ENCODE data around the gene CCDC116.
"Not testable (repeated sequence)": the region's sequence is repeated elsewhere in the genome, so short reads cannot be mapped to it uniquely, and the experiment has no call there.

The CCDC116 gene

GRCh38 chr22:21631025-21631424 is 1.5 kb upstream of the CCDC116 start:
- DNase-seq (ENCODE audit: low spot score): no peak

- DNase-seq (ENCODE audit: low spot score): no peak
These were observed 371 bp downstream of the CCDC116 start for GRCh38 chr22:21632931-21633330.

- DNase-seq (ENCODE audit: low spot score): no peak
These were observed 921 bp downstream of the CCDC116 start for GRCh38 chr22:21633481-21633880.

DNA sequence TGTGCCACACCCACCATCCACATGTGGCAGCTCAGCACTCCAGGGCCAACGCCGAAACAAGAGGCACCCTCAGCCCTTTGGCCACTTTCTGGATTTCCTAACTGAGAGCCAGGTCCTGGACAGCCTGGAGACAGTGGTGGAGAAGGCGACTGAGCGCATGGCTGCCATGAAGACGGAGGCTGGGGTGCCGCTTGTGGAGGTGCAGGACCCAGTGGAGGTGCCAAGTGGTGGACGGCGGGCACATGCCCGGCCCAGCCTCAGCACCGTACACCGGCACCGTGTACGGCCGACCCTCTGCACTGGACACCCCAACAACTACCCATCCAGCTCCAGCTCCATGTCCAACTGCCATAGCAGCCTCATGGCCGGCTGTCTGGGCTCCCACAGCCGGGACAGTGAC is 1.5 kb downstream of the CCDC116 start:
- DNase-seq (ENCODE audit: low spot score): no peak

DNA sequence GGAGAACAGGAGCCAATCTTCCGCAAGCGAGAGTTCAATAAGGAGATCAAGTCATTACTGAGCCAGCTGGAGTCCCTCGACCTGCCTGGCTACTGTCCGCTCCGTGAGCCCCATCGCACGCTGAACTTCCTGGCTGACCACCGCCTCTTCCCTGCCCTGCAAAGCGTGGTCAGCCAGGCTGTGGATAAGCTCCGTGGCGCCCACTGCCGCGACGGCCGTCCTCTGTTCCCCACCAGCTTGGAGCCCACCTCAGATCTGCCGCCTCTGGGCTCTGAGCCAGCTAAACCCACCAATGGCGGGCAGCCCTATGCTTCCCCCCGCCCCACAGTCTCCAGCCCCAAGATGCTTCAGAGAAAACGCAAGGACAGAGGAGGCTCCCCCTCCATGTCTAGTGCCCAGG is 2.3 kb downstream of the CCDC116 start:
- DNase-seq (ENCODE audit: low spot score): no peak

GRCh38 chr22:21635771-21636510 is 3.4 kb downstream of the CCDC116 start:
- no peak for DNase-seq (ENCODE audit: low spot score)

DNA sequence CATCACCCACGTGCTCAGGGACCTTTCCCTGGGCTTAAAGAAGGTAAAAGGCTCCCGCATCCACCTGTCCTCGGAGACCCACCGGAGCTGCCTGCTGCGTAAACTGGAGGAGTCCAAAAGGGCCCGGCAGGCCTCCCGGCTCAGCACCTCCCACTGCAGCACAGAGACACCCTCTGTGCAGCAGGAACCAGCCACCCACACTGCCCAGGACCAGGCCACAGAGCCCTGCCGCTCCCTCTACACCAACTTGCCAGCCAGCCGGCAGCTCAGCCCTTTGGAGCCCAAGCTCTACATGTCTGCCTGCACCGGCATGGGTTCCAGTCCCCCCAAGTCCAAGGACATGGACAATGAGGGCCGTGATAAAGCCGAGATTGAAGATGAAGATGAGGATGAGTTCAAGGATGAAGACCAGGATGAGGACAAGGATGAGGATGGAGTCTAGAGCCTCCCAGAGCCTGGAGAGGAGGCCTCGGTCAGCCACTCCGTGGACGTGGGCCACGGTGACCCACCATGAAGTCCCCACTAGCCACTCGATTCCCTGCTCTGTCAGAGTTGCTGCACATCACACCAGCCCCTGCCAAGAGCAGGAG is 4.2 kb downstream of the CCDC116 start:
- no peak for DNase-seq (ENCODE audit: low spot score)

DNA sequence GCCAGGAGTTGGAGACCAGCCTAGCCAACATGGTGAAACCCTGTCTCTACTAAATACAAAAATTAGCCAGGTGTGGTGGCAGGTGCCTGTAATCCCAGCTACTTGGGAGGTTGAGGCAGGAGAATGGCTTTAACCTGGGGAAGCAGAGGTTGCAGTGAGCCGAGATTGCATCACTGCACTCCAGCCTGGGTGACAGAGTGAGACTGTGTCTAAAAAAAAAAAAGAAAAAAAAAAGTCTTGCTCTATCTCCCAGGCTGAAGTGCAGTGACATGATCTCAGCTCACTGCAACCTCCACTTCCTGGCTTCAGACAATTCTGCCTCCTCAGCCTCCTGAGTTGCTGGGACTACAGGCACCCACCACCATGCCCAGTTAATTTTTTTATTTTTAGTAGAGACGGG is 4.9 kb downstream of the CCDC116 start:
- not testable (repeated sequence) for DNase-seq (ENCODE audit: low spot score)

DNA sequence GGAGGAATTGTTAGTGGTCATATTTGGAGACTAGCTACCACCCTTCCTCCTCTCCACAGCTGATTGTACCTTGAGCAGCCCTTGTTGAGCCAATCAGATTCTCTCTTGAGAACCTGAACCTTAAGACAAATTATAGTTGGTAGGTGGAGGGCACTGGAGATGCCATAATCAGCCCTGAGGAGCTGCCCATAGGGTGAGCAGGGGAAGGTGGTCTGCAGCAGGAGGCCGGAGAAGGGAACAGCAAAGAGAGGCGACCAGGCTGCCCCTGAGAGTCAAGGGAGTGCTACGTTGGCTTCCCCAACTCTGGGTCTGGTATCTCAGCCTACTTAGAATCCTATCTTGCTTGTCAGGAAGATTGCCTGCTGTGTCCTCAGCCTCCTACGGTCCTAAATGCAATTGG is 6.8 kb downstream of the CCDC116 start:
- DNase-seq (ENCODE audit: low spot score): no peak

GRCh38 chr22:21640810-21641209 is 8.2 kb downstream of the CCDC116 start:
- DNase-seq (ENCODE audit: low spot score): no peak

DNA sequence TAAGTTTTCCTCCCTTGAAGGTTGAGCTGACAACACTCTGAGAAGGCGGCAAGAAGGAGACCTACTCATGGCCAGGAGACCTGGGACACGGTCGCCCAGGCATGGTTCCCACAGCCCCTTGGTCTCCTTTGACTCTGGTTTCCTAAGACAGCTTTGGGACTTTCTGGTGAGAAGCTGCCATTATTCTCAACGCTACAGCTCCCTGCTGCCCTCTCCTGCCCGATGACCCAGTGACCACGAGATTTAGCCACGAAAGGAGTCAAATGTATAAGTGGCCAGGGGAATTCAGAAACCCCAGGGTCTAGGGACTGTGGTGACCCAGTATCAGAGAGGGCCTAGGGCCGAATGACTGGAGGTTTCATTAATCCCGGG is 8.8 kb downstream of the CCDC116 start:
- no peak for DNase-seq (ENCODE audit: low spot score)

- peak; percentile 99 for DNase-seq (ENCODE audit: low spot score)
These were observed 9.4 kb downstream of the CCDC116 start, which contains the start of gene SDF2L1 for GRCh38 chr22:21641789-21642583. Gene SDF2L1, plus strand, starts transcription at chr22:21642302. Its CDS starts 35 bp downstream, at chr22:21642337.

- peak; percentile 69 for DNase-seq (ENCODE audit: low spot score)
These were observed 10.3 kb downstream of the CCDC116 start for GRCh38 chr22:21642584-21643448.

DNA sequence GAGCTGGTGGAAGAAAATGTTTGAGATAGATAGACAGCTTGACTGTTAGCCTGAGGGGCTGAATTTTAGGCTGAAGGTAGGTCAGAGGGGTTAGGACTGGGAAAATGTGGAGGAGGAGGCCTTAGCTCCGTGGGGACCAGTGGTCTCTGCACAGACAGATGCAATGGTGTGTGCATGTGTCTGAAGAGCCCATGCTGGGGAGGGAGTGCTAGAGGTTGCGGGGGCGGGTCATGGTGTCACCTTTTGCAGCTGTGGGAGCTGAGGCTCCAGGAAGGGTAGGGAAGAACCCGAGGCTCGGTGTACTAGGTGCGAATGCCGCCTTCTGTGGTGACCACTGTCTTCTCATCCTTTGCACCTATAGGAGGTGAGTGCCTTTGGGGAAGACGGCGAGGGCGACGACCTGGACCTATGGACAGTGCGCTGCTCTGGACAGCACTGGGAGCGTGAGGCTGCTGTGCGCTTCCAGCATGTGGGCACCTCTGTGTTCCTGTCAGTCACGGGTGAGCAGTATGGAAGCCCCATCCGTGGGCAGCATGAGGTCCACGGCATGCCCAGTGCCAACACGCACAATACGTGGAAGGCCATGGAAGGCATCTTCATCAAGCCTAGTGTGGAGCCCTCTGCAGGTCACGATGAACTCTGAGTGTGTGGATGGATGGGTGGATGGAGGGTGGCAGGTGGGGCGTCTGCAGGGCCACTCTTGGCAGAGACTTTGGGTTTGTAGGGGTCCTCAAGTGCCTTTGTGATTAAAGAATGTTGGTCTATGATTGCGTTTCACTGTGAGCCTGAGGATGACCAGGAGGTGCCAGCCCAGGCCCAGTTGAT is 11.2 kb downstream of the CCDC116 start:
- DNase-seq (ENCODE audit: low spot score): no peak

- not testable (repeated sequence) for DNase-seq (ENCODE audit: low spot score)
These were observed 13.0 kb downstream of the CCDC116 start for GRCh38 chr22:21645513-21645912.

DNA sequence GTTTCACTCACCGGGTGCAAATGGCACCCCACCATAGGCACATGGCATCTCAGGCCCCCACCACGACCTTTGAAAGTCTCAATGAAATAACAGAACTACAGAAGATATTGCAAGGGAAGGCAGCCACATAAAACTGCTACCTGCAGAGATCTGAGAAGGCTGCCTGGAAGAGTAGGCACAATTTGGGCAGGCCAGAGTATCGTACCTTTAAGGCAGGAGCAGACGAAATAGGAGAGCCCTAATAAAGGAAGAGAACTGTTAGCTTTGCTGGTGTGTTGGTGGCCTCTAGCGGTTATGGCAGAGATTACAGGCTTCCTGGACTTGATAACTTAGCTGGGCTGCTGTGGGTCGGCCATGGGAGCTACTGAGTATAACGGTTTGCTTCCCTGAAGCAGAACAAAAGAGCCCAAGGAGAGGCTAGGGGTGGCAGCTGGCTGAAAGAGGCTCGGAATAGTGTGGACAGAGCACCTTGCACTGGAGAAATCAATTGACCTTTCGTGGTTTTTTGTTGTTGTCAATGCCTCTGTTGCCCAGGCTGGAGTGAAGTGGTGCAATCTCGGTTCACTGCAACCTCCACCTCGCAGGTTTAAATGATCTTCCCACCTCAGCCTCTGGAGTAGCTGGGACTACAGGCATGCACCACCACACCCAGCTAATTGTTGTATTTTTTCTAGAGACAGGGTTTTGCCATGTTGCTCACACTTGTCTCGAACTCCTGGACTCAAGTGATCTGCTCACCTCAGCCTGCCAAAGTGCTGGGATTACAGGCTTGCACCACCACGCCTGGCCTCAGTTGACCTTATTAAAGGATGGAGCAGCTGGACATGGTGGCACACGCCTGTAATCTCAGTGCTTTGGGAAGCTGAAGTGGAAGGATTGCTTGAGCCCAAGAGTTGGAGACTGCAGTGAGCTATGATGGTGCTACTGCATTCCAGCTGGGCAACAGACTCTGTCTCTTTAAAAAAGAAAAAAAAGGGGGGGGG is 14.3 kb downstream of the CCDC116 start:
- peak; percentile 75 for DNase-seq (ENCODE audit: low spot score)

GRCh38 chr22:21650280-21650679 is 17.7 kb downstream of the CCDC116 start:
- no peak for DNase-seq (ENCODE audit: low spot score)

DNA sequence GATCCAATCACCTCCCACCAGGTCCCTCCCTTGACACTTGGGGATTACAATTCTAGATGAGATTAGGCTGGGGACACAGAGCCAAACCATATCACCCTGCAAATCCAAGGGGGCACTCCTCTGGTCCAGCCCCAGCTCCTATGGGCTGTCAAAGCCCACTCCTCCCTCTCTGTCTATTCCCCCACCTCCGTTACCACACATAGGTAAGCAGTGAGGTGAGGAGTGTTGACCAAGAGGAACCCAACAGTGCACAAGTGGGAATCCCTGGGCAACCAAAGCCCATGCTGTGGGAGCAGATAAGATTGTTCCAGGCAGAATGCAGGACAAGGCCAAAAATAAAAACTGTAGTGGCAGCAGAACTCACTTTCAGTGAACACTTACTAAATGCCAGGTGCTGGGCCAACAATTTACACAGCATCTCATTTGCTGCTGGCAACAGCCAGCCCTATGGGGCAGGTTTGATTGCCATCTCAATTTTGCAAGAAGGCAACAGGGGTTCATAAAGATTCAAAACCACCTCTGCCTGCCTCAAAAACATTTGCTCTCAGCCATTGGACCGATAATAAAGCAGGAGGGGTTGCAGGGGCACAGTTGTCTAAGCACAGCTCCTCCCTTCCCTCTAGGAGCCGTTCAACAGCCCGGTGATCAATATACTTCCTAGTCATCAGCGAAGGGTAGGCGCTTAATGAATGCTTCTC is 18.4 kb downstream of the CCDC116 start:
- no peak for DNase-seq (ENCODE audit: low spot score)

DNA sequence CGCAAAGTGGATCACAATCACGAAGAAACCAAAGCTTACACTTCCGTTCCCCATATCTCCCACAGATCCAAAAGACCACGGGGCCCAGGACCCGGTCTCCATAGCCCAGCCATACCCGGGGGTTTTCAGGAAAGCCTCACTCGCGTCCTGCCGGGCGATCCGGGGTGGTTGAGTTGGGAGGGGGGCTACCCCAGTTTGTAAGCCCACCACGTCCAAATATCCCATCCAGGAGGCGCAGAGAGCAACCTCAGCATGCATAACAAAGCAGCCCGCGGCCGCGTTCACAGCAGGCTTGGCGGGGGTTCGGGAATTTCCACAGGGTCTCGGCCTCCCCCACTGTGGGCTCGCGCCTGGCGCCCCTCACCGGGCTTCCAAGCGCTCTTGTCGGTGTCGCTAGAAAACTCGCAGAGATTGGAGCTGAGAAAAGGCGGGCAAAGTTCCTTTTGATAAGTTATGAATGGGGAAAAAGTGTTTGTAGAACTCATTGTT is 19.0 kb downstream of the CCDC116 start:
- DNase-seq (ENCODE audit: low spot score): peak; percentile 34

All from germinal center (tissue), 1 donor.